Natural killer cell (primary cell): Measurements from ENCODE around the gene SNAP25. TPM values are rescaled to one million over a fixed set of nuclear protein-coding genes. Genes with fewer than 3 reads are reported as not detected.

Source experiments
- ATAC-seq, 3 donors: fragments of 150-1000 bp in 2 of 3; fragments of 200-7000 bp in 1 of 3; cut with Tn5 transposase; 1 replicate in 1 of 3; 2 replicates in 2 of 3; pipeline ENCODE4 v1.10.0; 2021; ENCODE audit warnings: mild to moderate bottlenecking in 2 of 3, moderate library complexity in 2 of 3
- DNase-seq, 2 donors: peaks; one replicate each; pipeline versions ENCODE4 v3.0.0 to v3.0.0-alpha.2; 2013 to 2021; ENCODE audit warnings: mixed read lengths in 1 of 2
- H3K27ac ChIP-seq: one replicate; pipeline ENCODE4 v1.5.1; 2013; ENCODE audit warnings: mild to moderate bottlenecking, low read length
- H3K27me3 ChIP-seq: one replicate; pipeline ENCODE4 v1.6.1; 2013; ENCODE audit warnings: low read length; ENCODE audit not compliant: control insufficient read depth, insufficient read depth
- H3K36me3 ChIP-seq: one replicate; pipeline ENCODE4 v1.6.1; 2013; ENCODE audit warnings: low read length; ENCODE audit not compliant: control insufficient read depth, insufficient read depth
- H3K4me1 ChIP-seq: one replicate; pipeline ENCODE4 v1.6.1; 2013; ENCODE audit warnings: low read length; ENCODE audit not compliant: control insufficient read depth, insufficient read depth
- H3K4me3 ChIP-seq: one replicate; pipeline ENCODE4 v1.5.1; 2013; ENCODE audit warnings: low read length
- H3K9me3 ChIP-seq: one replicate; pipeline ENCODE4 v1.6.1; 2013; ENCODE audit warnings: low read length; ENCODE audit not compliant: control insufficient read depth, insufficient read depth
- H3K27ac Mint-ChIP-seq, 2 donors: one replicate each; pipeline ENCODE4 v1.8.0; 2022; ENCODE audit warnings: mild to moderate bottlenecking in 2 of 2, mixed read lengths in 2 of 2, moderate library complexity in 1 of 2
- H3K27me3 Mint-ChIP-seq, 2 donors: one replicate each; pipeline ENCODE4 v1.8.0; 2022; ENCODE audit warnings: low read depth in 2 of 2, mixed read lengths in 2 of 2
- H3K36me3 Mint-ChIP-seq: one replicate; pipeline ENCODE4 v1.8.0; 2022; ENCODE audit warnings: mixed read lengths
- H3K4me1 Mint-ChIP-seq, 2 donors: one replicate each; pipeline ENCODE4 v1.8.0; 2022; ENCODE audit warnings: mixed read lengths in 2 of 2
- H3K4me3 Mint-ChIP-seq: one replicate; pipeline ENCODE4 v1.8.0; 2022; ENCODE audit warnings: mild to moderate bottlenecking, moderate library complexity, mixed read lengths
- H3K9me3 Mint-ChIP-seq, 2 donors: one replicate each; pipeline ENCODE4 v1.8.0; 2022; ENCODE audit warnings: mixed read lengths in 2 of 2
- CTCF ChIP-seq: fragments of 200-600 bp; IDR thresholded peaks from one replicate; pipeline ENCODE4 v1.8.0; 2022; ENCODE audit warnings: antibody characterized with exemption
- WGBS: methylation state at CpG from one replicate; pipeline ENCODE4 v1.1.7; 2013; ENCODE audit warnings: missing lambda C conversion rate; ENCODE audit not compliant: insufficient coverage; 5-methylcytosine and 5-hydroxymethylcytosine counted together
- intact Hi-C: fragments of 100-400 bp; cut with micrococcal nuclease; formaldehyde crosslinking; loops from one replicate; pipeline ENCODE4 v1.14.2; 2022
- total RNA-seq, 4 donors: library from RNA; stranded (reverse); fragments of 120-200 nt in 1 of 4; gene quantifications; one replicate each; pipeline versions ENCODE4 v1.2.3 to v1.2.4, GENCODE V29; 2013 to 2022

The SNAP25 gene
- total RNA-seq, 3 donors from 2014 or later (not counting 1 experiment from before 2014, with no cell fraction given): not detected

GRCh38 chr20:10318291-10319024, 99.8 kb downstream of the SNAP25 start:
- peaks cover 8 to 26% of the 10 kb centered on the region in 2 donors for H3K4me1 Mint-ChIP-seq
- no peak for ATAC-seq
- Histone ChIP-seq H3K27ac (no peak overlapping the region), H3K9me3 (peaks cover 5% of the 10 kb centered on the region), H3K4me1 (no peaks in the 10 kb centered on the region), H3K36me3 (no peaks in the 10 kb centered on the region), H3K27me3 (peaks cover 5% of the 10 kb centered on the region), H3K4me3 (no peak overlapping the region)
- no peaks in the 10 kb centered on the region for H3K9me3 Mint-ChIP-seq
- no peak for DNase-seq
- no peaks in the 10 kb centered on the region for H3K36me3 Mint-ChIP-seq
- intact Hi-C loops: no loop called here
- peaks cover 16 to 35% of the 10 kb centered on the region in 2 donors for H3K27me3 Mint-ChIP-seq
- no peak for TF ChIP-seq CTCF
- no peak overlapping the region for H3K27ac Mint-ChIP-seq
- 59% methylated on average over 5 of the region's 5 CpGs for WGBS
- no peak overlapping the region for H3K4me3 Mint-ChIP-seq

- ATAC-seq: no peak
- Mint-ChIP-seq H3K4me1 (peaks cover 8 to 26% of the 10 kb centered on the region in 2 donors), H3K4me3 (no peak overlapping the region), H3K27me3 (peaks cover 13 to 23% of the 10 kb centered on the region in 2 donors), H3K27ac (no peak overlapping the region), H3K9me3 (no peaks in the 10 kb centered on the region), H3K36me3 (no peaks in the 10 kb centered on the region)
- Histone ChIP-seq H3K9me3 (peaks cover 5% of the 10 kb centered on the region), H3K27me3 (peaks cover 5% of the 10 kb centered on the region), H3K36me3 (no peaks in the 10 kb centered on the region), H3K4me1 (no peaks in the 10 kb centered on the region), H3K4me3 (no peak overlapping the region), H3K27ac (no peak overlapping the region)
- WGBS: 58% methylated on average over 4 of the region's 4 CpGs
- no peak for DNase-seq
- intact Hi-C loops: no loop called here
- TF ChIP-seq CTCF: no peak
These were observed 101.2 kb downstream of the SNAP25 start for GRCh38 chr20:10319855-10320254.

GRCh38 chr20:10321138-10321717, 102.6 kb downstream of the SNAP25 start:
- no peak for TF ChIP-seq CTCF
- no peak overlapping the region for H3K27ac Mint-ChIP-seq
- H3K27me3 Mint-ChIP-seq: peaks cover 8 to 14% of the 10 kb centered on the region in 2 donors

More at GRCh38 chr20:10321138-10321717, 102.6 kb downstream of the SNAP25 start:
- no peaks in the 10 kb centered on the region for H3K4me1 ChIP-seq
- DNase-seq (no peak), ATAC-seq (no peak)
- peaks cover 5% of the 10 kb centered on the region for H3K9me3 ChIP-seq
- peaks cover 5% of the 10 kb centered on the region for H3K27me3 ChIP-seq
- Mint-ChIP-seq H3K4me3 (no peak overlapping the region), H3K9me3 (no peaks in the 10 kb centered on the region), H3K4me1 (peaks cover 8 to 26% of the 10 kb centered on the region in 2 donors), H3K36me3 (no peaks in the 10 kb centered on the region)
- H3K4me3 ChIP-seq: no peak overlapping the region
- intact Hi-C loops: no loop called here
- no peak overlapping the region for H3K27ac ChIP-seq
- H3K36me3 ChIP-seq: no peaks in the 10 kb centered on the region
